ENCODE results near the gene PAPSS1.

DNA sequence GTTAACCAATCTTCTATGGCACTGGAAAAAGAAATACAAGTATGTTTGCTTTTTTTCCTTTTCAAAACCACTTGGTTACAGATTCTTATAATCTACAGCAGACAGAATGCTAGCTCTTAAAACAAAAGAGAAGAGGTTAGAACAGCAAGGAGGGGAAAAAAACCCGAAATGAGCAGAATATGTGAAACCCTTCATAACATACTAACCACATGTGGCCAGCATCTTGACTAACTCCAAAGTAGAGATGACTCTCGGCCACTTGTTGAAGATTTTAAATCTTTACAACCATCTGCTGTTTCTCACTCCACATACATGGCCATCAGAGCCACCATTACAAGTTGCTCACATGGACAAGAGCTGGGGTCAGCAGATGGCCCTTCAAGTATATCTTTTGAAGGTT is 100.3 kb downstream of the PAPSS1 start:
- TF ChIP-seq, protein P1, sequence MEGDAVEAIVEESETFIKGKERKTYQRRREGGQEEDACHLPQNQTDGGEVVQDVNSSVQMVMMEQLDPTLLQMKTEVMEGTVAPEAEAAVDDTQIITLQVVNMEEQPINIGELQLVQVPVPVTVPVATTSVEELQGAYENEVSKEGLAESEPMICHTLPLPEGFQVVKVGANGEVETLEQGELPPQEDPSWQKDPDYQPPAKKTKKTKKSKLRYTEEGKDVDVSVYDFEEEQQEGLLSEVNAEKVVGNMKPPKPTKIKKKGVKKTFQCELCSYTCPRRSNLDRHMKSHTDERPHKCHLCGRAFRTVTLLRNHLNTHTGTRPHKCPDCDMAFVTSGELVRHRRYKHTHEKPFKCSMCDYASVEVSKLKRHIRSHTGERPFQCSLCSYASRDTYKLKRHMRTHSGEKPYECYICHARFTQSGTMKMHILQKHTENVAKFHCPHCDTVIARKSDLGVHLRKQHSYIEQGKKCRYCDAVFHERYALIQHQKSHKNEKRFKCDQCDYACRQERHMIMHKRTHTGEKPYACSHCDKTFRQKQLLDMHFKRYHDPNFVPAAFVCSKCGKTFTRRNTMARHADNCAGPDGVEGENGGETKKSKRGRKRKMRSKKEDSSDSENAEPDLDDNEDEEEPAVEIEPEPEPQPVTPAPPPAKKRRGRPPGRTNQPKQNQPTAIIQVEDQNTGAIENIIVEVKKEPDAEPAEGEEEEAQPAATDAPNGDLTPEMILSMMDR (IDR thresholded peaks at IDR 0.05 in 8 of 11, conservative IDR thresholded peaks at IDR 0.05 in 3 of 11): no peak
- no peak for TF ChIP-seq POLR2AphosphoS5 (IDR thresholded peaks at IDR 0.05)
